ENCODE results near the gene ZMYND8.

Gene ZMYND8

GRCh38 chr20:47353692-47354463, 2.6 kb downstream of the ZMYND8 start:
- DNase-seq, result no peak

- no peak for DNase-seq
Observed at GRCh38 chr20:47353239-47353691, 3.2 kb downstream of the ZMYND8 start.

GRCh38 chr20:47352332-47353238, 3.9 kb downstream of the ZMYND8 start:
- DNase-seq, result no peak

GRCh38 chr20:47351643-47352331, 4.7 kb downstream of the ZMYND8 start:
- DNase-seq, result no peak

GRCh38 chr20:47350691-47351545, 5.6 kb downstream of the ZMYND8 start:
- no peak for DNase-seq

- no peak for DNase-seq
Observed at GRCh38 chr20:47350181-47350550, 6.3 kb downstream of the ZMYND8 start.

GRCh38 chr20:47349365-47350180, 6.9 kb downstream of the ZMYND8 start:
- DNase-seq, result no peak

GRCh38 chr20:47348539-47349142, 7.9 kb downstream of the ZMYND8 start:
- DNase-seq, result no peak

- DNase-seq, result no peak
Observed at GRCh38 chr20:47347661-47348435, 8.7 kb downstream of the ZMYND8 start.

- no peak for DNase-seq
Observed at GRCh38 chr20:47346172-47346571, 10.3 kb downstream of the ZMYND8 start.

- no peak for DNase-seq
Observed at GRCh38 chr20:47345214-47345613, 11.3 kb downstream of the ZMYND8 start.

GRCh38 chr20:47343007-47343472, 13.5 kb downstream of the ZMYND8 start:
- DNase-seq, result no peak

- no peak for DNase-seq
Observed at GRCh38 chr20:47338131-47338628, 18.3 kb downstream of the ZMYND8 start.

GRCh38 chr20:47337413-47337812, 19.1 kb downstream of the ZMYND8 start:
- DNase-seq, result no peak

- DNase-seq, result no peak
Observed at GRCh38 chr20:47336129-47336754, 20.3 kb downstream of the ZMYND8 start.

- no peak for DNase-seq
Observed at GRCh38 chr20:47335251-47336128, 21.0 kb downstream of the ZMYND8 start.

- no peak for DNase-seq
Observed at GRCh38 chr20:47334022-47334551, 22.4 kb downstream of the ZMYND8 start.

Data from NCI-H187 treated with DMSO at 0.1 percent for 48 hours (cell line).